Tibial artery (tissue), 4 donors: ENCODE results near the gene CYP4A11.
"Not testable (repeated sequence)": the region's sequence is repeated elsewhere in the genome, so short reads cannot be mapped to it uniquely, and the experiment has no call there.

Experiments used
- DNase-seq, 2 donors: peaks; one replicate each; pipeline ENCODE4 v3.0.0-alpha.2; 2019
- H3K27ac ChIP-seq, 2 donors: fragments of 200-600 bp; sonication (generic) in 1 of 2; 1 replicate in 1 of 2; 2 replicates in 1 of 2; pipeline ENCODE4 v1.5.1; 2018 to 2019; ENCODE audit warnings: mild to moderate bottlenecking in 1 of 2
- H3K27me3 ChIP-seq, 2 donors: fragments of 200-600 bp; sonication (generic) in 1 of 2; one replicate each; pipeline versions ENCODE4 v1.5.1 to v1.6.0; 2016 to 2019
- H3K36me3 ChIP-seq, 3 donors: fragments of 200-600 bp; sonication (generic) in 2 of 3; one replicate each; pipeline ENCODE4 v1.5.1; 2016 to 2019; ENCODE audit warnings: mild to moderate bottlenecking in 2 of 3
- H3K4me1 ChIP-seq, 4 donors: fragments of 200-600 bp; sonication (generic) in 2 of 4; 1 replicate in 3 of 4; 2 replicates in 1 of 4; pipeline ENCODE4 v1.5.1; 2016 to 2019
- H3K4me3 ChIP-seq, 2 donors: fragments of 200-600 bp; sonication (generic) in 1 of 2; 1 replicate in 1 of 2; 2 replicates in 1 of 2; pipeline ENCODE4 v1.5.1; 2018 to 2019; ENCODE audit warnings: mild to moderate bottlenecking in 2 of 2
- H3K9me3 ChIP-seq, 3 donors: fragments of 200-600 bp; sonication (generic) in 1 of 3; one replicate each; pipeline ENCODE4 v1.5.1; 2016 to 2019
- intact Hi-C: fragments of 100-400 bp; cut with DNase I; formaldehyde crosslinking; loops from one replicate; pipeline ENCODE4 v1.15.0; 2023; ENCODE audit warnings: low total_unique reads
- TF ChIP-seq, protein P1 (sequence below), 2 experiments: fragments of 200-600 bp in 1 of 2; fragments of 450-650 bp in 1 of 2; IDR thresholded peaks; one replicate each; pipeline ENCODE4 v1.5.1; 2017 to 2019; ENCODE audit warnings: antibody characterized with exemption in 2 of 2, mild to moderate bottlenecking in 1 of 2, moderate library complexity in 1 of 2

CYP4A11 gene

DNA sequence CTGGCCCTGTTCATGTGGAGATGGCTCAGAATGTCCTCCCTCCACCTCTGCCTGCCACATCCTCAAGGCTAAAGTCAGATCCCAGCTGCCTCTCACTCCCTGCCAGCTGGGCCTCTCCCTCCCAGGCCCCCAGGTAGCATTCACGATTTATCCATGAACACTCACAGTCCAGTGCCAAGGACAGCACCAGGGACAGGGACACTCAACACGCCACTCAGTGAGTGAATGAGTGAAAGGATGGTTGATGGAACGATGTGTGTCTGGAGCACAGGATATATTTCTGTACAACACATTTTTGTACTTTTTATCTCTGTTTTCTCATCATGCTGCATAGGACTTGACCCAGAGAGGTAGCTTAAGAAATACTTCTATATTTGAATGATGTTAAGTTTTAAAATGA is 10.1 kb downstream of the CYP4A11 start:
- intact Hi-C loops = no loop called here
- no peak for DNase-seq
- Histone ChIP-seq H3K36me3 (no peaks in the 10 kb centered on the region), H3K27ac (no peak overlapping the region), H3K9me3 (no peaks in the 10 kb centered on the region), H3K27me3 (peaks cover 0 to 4% of the 10 kb centered on the region in 2 donors), H3K4me3 (no peak overlapping the region), H3K4me1 (no peaks in the 10 kb centered on the region)
- TF ChIP-seq, protein P1, sequence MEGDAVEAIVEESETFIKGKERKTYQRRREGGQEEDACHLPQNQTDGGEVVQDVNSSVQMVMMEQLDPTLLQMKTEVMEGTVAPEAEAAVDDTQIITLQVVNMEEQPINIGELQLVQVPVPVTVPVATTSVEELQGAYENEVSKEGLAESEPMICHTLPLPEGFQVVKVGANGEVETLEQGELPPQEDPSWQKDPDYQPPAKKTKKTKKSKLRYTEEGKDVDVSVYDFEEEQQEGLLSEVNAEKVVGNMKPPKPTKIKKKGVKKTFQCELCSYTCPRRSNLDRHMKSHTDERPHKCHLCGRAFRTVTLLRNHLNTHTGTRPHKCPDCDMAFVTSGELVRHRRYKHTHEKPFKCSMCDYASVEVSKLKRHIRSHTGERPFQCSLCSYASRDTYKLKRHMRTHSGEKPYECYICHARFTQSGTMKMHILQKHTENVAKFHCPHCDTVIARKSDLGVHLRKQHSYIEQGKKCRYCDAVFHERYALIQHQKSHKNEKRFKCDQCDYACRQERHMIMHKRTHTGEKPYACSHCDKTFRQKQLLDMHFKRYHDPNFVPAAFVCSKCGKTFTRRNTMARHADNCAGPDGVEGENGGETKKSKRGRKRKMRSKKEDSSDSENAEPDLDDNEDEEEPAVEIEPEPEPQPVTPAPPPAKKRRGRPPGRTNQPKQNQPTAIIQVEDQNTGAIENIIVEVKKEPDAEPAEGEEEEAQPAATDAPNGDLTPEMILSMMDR (IDR thresholded peaks at IDR 0.05) = no peak

DNA sequence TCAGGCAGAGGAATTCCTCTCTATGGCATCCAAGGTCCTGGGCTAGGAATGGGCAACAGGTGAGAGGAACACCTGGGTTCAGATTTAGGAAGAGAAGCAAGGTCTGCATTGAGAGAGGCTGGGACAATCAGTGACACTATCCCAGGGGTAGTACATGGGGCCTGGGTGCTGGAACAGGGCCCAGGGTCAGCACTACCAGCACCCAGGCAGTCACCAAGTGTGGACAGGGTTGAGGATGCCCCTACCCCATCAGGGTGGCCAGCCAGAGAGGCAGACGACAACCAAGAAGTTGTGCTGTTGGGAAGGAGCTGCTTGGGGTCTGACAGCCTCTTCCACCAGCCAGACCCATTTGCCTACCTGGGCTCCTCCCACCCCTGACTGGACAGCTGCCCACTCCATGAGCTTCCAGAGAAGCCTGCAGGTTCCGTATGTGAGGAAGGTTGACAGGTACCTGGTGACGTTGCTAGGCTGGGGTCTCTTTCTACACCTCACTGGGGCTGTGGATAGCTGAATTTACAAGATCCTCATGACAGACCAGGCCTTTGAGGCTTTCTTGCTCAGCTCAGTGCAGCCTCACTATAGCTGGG is 13.9 kb downstream of the CYP4A11 start:
- Histone ChIP-seq H3K4me1 (no peaks in the 10 kb centered on the region), H3K9me3 (peaks cover 0 to 7% (median 4%) of the 10 kb centered on the region in 3 donors), H3K36me3 (no peaks in the 10 kb centered on the region), H3K27me3 (peaks cover 0 to 4% of the 10 kb centered on the region in 2 donors), H3K27ac (no peak overlapping the region), H3K4me3 (no peak overlapping the region)
- TF ChIP-seq, protein P1 (IDR thresholded peaks at IDR 0.05) = no peak
- intact Hi-C loops = no loop called here
- no peak for DNase-seq

DNA sequence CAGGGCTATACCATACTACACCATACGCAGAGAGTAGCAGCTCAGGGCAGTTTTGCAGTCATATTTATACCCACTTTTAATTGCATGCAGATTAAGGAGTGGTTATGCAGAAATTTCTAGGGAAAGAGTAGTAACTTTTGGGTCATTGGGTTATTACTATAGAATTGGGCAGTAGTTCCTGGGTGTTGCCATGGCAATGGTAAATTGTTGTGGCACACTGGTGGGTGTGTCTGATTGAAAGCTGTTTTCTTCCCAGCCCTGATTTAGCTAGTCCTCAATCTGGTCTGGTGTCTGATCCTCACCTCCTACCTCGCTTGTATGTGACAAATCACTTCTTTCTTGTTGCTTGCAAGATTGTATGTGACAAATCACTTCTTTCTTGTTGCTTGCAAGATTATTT is 30.5 kb downstream of the CYP4A11 start:
- intact Hi-C loops = no loop called here
- H3K27ac ChIP-seq = no peak overlapping the region
- H3K9me3 ChIP-seq = peaks cover 0 to 10% (median 5%) of the 10 kb centered on the region in 3 donors
- H3K36me3 ChIP-seq = no peaks in the 10 kb centered on the region
- no peak overlapping the region for H3K4me3 ChIP-seq
- H3K27me3 ChIP-seq = no peaks in the 10 kb centered on the region
- DNase-seq = no peak
- TF ChIP-seq, protein P1 (IDR thresholded peaks at IDR 0.05) = no peak
- H3K4me1 ChIP-seq = no peaks in the 10 kb centered on the region

DNA sequence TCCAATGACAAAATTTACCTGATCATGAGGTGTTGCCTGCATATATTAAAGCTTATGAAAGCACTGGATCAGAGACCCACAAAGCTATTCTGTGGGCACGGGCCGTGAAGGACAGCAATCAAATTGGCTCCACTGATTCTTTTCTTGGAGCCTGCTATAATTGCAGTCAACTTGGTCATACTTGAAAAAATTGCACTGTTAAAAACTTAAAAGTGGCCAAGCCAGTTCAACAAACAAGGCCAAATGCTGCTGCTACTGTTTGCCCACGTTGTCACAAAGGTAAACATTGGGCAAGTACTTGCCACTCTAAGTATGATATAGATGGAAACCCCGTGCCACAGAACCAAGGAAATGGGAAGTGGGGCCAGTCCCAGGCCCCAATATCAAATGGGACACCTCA is 37.8 kb downstream of the CYP4A11 start:
- H3K4me3 ChIP-seq = no peak overlapping the region
- no peaks in the 10 kb centered on the region for H3K27me3 ChIP-seq
- H3K27ac ChIP-seq = no peak overlapping the region
- H3K4me1 ChIP-seq = no peaks in the 10 kb centered on the region
- intact Hi-C loops = no loop called here
- no peak for DNase-seq
- TF ChIP-seq, protein P1 (IDR thresholded peaks at IDR 0.05) = no peak
- H3K9me3 ChIP-seq = no peaks in the 10 kb centered on the region
- H3K36me3 ChIP-seq = no peaks in the 10 kb centered on the region

DNA sequence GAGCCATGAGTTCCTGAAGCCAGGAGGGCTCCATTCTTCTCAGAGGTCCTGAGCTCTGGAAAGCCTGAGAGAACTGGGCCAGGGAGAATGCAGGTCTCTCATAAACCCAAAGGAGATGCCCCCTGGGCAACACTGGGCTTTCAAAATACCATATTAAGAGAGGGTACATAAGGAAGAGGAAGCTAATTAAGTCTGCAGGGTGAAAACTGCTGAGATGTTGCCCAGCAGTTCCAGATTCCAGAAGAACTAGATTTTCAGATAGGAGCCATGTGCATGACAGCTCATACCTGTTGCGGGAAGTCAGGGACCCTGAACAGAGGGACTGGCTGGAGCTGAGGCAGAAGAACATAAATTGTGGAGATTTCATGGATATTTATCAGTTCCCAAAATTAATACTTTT is 40.9 kb downstream of the CYP4A11 start:
- Histone ChIP-seq H3K36me3 (no peaks in the 10 kb centered on the region), H3K27ac (no peak overlapping the region), H3K4me3 (no peak overlapping the region), H3K27me3 (no peaks in the 10 kb centered on the region), H3K9me3 (no peaks in the 10 kb centered on the region), H3K4me1 (no peaks in the 10 kb centered on the region)
- intact Hi-C loops = no loop called here
- TF ChIP-seq, protein P1 (IDR thresholded peaks at IDR 0.05) = no peak
- DNase-seq = no peak

DNA sequence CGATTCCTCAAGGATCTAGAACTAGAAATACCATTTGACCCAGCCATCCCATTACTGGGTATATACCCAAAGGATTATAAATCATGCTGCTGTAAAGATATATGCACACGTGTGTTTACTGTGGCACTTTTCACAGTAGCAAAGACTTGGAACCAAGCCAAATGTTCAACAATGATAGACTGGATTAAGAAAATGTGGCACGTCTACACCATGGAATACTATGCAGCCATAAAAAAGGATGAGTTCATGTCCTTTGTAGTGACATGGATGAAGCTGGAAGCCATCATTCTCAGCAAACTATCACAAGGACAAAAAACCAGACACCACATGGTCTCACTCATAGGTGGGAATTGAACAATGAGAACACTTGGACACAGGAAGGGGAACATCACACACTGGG is 59.6 kb downstream of the CYP4A11 start:
- DNase-seq, H3K9me3 ChIP-seq, H3K27me3 ChIP-seq, H3K36me3 ChIP-seq, H3K4me1 ChIP-seq, intact Hi-C loops, H3K27ac ChIP-seq, H3K4me3 ChIP-seq: not testable (repeated sequence)
